HepG2 (cell line): ENCODE data around the gene MRPL14. TPM values are rescaled to one million over a fixed set of nuclear protein-coding genes. Genes with fewer than 3 reads are reported as not detected.
A peak's percentile ranks its signal among the peaks of the same experiment; 100 is the strongest.

Experiments used
- ATF1 ChIP-seq: IDR thresholded peaks from 2 replicates; pipeline ENCODE4 v1.6.1; 2016; ENCODE audit warnings: mild to moderate bottlenecking, control low read depth
- ATF7 ChIP-seq, 2 experiments: fragments of 450-650 bp in 1 of 2; sonication (generic) in 1 of 2; formaldehyde crosslinking in 1 of 2; IDR thresholded peaks; 2 replicates each; pipeline versions ENCODE4 v1.4.0 to v1.6.1; 2016 to 2020; ENCODE audit warnings: antibody characterized with exemption in 1 of 2, mild to moderate bottlenecking in 1 of 2, missing genetic modification reagents in 1 of 2
- FOXP1 ChIP-seq, 2 experiments: fragments of 450-650 bp in 1 of 2; IDR thresholded peaks; 2 replicates each; pipeline ENCODE4 v1.6.1; 2017 to 2018; ENCODE audit warnings: antibody characterized with exemption in 1 of 2
- FUBP1 ChIP-seq: sonication (generic); formaldehyde crosslinking; IDR thresholded peaks from 2 replicates; pipeline ENCODE4 v1.5.1; 2020; ENCODE audit warnings: missing genetic modification reagents, mild to moderate bottlenecking, borderline replicate concordance
- HNRNPL ChIP-seq: fragments of 200-400 bp; formaldehyde crosslinking; IDR thresholded peaks from 2 replicates; pipeline ENCODE4 v1.6.1; 2017; ENCODE audit warnings: mild to moderate bottlenecking, low read depth, low read length
- PBX2 ChIP-seq: IDR thresholded peaks from 2 replicates; pipeline ENCODE4 v1.6.1; 2016; ENCODE audit warnings: control low read depth
- SIN3B ChIP-seq: fragments of 150-350 bp; IDR thresholded peaks from 2 replicates; pipeline ENCODE4 v1.6.1; 2014; ENCODE audit warnings: low read length
- SP1 ChIP-seq, 2 experiments: fragments of 450-650 bp in 1 of 2; sonication (generic) in 1 of 2; formaldehyde crosslinking in 1 of 2; IDR thresholded peaks; 2 replicates each; pipeline versions ENCODE4 v1.4.0 to v1.6.1; 2016 to 2020; ENCODE audit warnings: missing genetic modification reagents in 1 of 2
- STAT6 ChIP-seq: sonication (generic); formaldehyde crosslinking; IDR thresholded peaks from 2 replicates; pipeline ENCODE4 v1.4.0; 2020; ENCODE audit warnings: missing genetic modification reagents, mild to moderate bottlenecking, borderline replicate concordance
- ZNF18 ChIP-seq: sonication (generic); formaldehyde crosslinking; IDR thresholded peaks from 2 replicates; pipeline ENCODE4 v1.8.0; 2022; ENCODE audit warnings: mild to moderate bottlenecking, missing genetic modification reagents; ENCODE audit not compliant: insufficient replicate concordance
- ZNF230 ChIP-seq: sonication (generic); formaldehyde crosslinking; IDR thresholded peaks from 2 replicates; pipeline ENCODE4 v1.4.0; 2020; ENCODE audit warnings: mild to moderate bottlenecking, missing genetic modification reagents
- ZNF234 ChIP-seq: sonication (generic); formaldehyde crosslinking; conservative IDR thresholded peaks from 2 replicates; pipeline ENCODE4 v1.5.1; 2020; ENCODE audit warnings: mild to moderate bottlenecking, missing genetic modification reagents
- ZNF468 ChIP-seq: sonication (generic); formaldehyde crosslinking; IDR thresholded peaks from 2 replicates; pipeline ENCODE4 v1.8.0; 2022; ENCODE audit warnings: mild to moderate bottlenecking, moderate library complexity, missing genetic modification reagents
- ZNF564 ChIP-seq: sonication (generic); formaldehyde crosslinking; IDR thresholded peaks from 2 replicates; pipeline ENCODE4 v1.8.1; 2023; ENCODE audit warnings: mild to moderate bottlenecking, missing genetic modification reagents
- ZNF589 ChIP-seq: sonication (generic); formaldehyde crosslinking; conservative IDR thresholded peaks from 2 replicates; pipeline ENCODE4 v1.8.0; 2022; ENCODE audit warnings: mild to moderate bottlenecking, moderate library complexity, missing genetic modification reagents
- ZZZ3 ChIP-seq: sonication (generic); formaldehyde crosslinking; IDR thresholded peaks from 2 replicates; pipeline ENCODE4 v1.4.0; 2020; ENCODE audit warnings: missing genetic modification reagents, mild to moderate bottlenecking, borderline replicate concordance
- polyA plus RNA-seq, 8 experiments: library from polyadenylated mRNA; depleted of rRNA in 3 of 8; stranded (reverse) in 7 of 8; unstranded in 1 of 8; fragments of >200 nt; fragmentation: Illumina TruSeq in 4 of 8; extraction: Trizol in 4 of 8; gene quantifications; 2 replicates each; pipeline versions ENCODE4 v1.2.1 to v1.2.3, GENCODE V29; 2011 to 2016; ENCODE audit warnings: low read depth in 4 of 8, missing spikeins in 1 of 8, mixed read lengths in 1 of 8; ENCODE audit not compliant: insufficient read depth in 1 of 8
- total RNA-seq, 5 experiments: library from RNA; depleted of rRNA; stranded (reverse); fragments of >200 nt; fragmentation: Illumina TruSeq; extraction: Trizol; gene quantifications; 2 replicates each; pipeline ENCODE4 v1.2.3, GENCODE V29; 2016; ENCODE audit warnings: low read depth in 1 of 5

The MRPL14 gene
- total and polyA plus RNA-seq, 2 of the 13 experiments (the other 11 are each of a cell fraction or from before 2014, with no cell fraction given), result 157 to 178 TPM

GRCh38 chr6:44074439-44074812 lies 52.8 kb downstream of the MRPL14 start (continued):
- TF ChIP-seq SP1 (IDR thresholded peaks at IDR 0.05) (no peak), SP1 (CRISPR knock-in tag; IDR thresholded peaks at IDR 0.05) (no peak; the same call in 1 of the 2 replicates), ZZZ3 (CRISPR knock-in tag) (0 out of 2 replicates have a peak, but pooled peaks have one; percentile 24), ZNF234 (CRISPR knock-in tag) (no peak), ZNF230 (CRISPR knock-in tag) (no peak; the same call in 1 of the 2 replicates), HNRNPL (no peak), ZNF468 (no peak), ZNF564 (no peak), SIN3B (no peak), ZNF18 (CRISPR knock-in tag) (no peak), ATF7 (IDR thresholded peaks at IDR 0.05) (no peak), ATF7 (CRISPR knock-in tag; IDR thresholded peaks at IDR 0.05) (no peak; the same call in 1 of the 2 replicates), ATF1 (peak; percentile 31; the same call in 1 of the 2 replicates), FOXP1 (IDR thresholded peaks at IDR 0.05) (no peak), FOXP1 (CRISPR knock-in tag; IDR thresholded peaks at IDR 0.05) (peak; percentile 38; the same call in 1 of the 2 replicates), PBX2 (CRISPR knock-in tag) (no peak), FUBP1 (no peak), ZNF589 (0 out of 2 replicates have a peak, but pooled peaks have one; percentile 2), STAT6 (CRISPR knock-in tag) (0 out of 2 replicates have a peak, but pooled peaks have one; percentile 5)
